ENCODE results near the gene TMEM115. TPM values are rescaled to one million over a fixed set of nuclear protein-coding genes. Genes with fewer than 3 reads are reported as not detected.
A peak's percentile ranks its signal among the peaks of the same experiment; 100 is the strongest.
"Not testable (repeated sequence)": the region's sequence is repeated elsewhere in the genome, so short reads cannot be mapped to it uniquely, and the experiment has no call there.

The TMEM115 gene
- total and polyA plus RNA-seq, 4 donors, result 29.0 to 44.8 (median 35.9) TPM

- peaks cover 0 to 48% (median 8%) of the 10 kb centered on the region in 5 donors for H3K4me1 ChIP-seq (ENCODE audit: control insufficient read depth in 5 of 5, insufficient read depth in 5 of 5, low read length in 5 of 5)
- H3K4me3 ChIP-seq, result no peak overlapping the region
- no peak overlapping the region for H3K9ac ChIP-seq (ENCODE audit: insufficient read depth in 1 of 2, low read length in 2 of 2)
- no peak for DNase-seq
- H3K27ac ChIP-seq (ENCODE audit: low read depth in 1 of 2, low read length in 1 of 2), result peak overlapping the region in 1 of 2 donors; percentile 90
- peak; percentile 50 for ATAC-seq (ENCODE audit: insufficient read depth, low FRiP score)
- WGBS, 2 donors, result 44 to 69% methylated on average over 9 of the region's 9 CpGs
- no peaks in the 10 kb centered on the region for H3K9me3 ChIP-seq (ENCODE audit: control insufficient read depth in 4 of 4, insufficient read depth in 3 of 4, low read length in 3 of 4)
- no peaks in the 10 kb centered on the region for H3K27me3 ChIP-seq (ENCODE audit: control insufficient read depth in 3 of 3, insufficient read depth in 3 of 3, low read length in 2 of 3)
- TF ChIP-seq CTCF (IDR thresholded peaks at IDR 0.05; ENCODE audit: control extremely low read depth, extremely low read depth), result no peak
- peaks cover 0 to 21% (median 16%) of the 10 kb centered on the region in 4 donors for H3K36me3 ChIP-seq (ENCODE audit: control insufficient read depth in 4 of 4, insufficient read depth in 4 of 4, low read length in 4 of 4)
Measured at GRCh38 chr3:50316657-50317242, 42.6 kb downstream of the TMEM115 start.

GRCh38 chr3:50314816-50315215 is 44.5 kb downstream of the TMEM115 start:
- WGBS, 2 donors, result 98% methylated on average over 4 of the region's 4 CpGs

GRCh38 chr3:50314342-50314741 is 45.0 kb downstream of the TMEM115 start:
- H3K27ac ChIP-seq (ENCODE audit: low read depth in 1 of 2, low read length in 1 of 2), result peak overlapping the region in 1 of 2 donors; percentile 79
- peaks cover 0 to 21% (median 16%) of the 10 kb centered on the region in 4 donors for H3K36me3 ChIP-seq (ENCODE audit: control insufficient read depth in 4 of 4, insufficient read depth in 4 of 4, low read length in 4 of 4)
- H3K4me1 ChIP-seq (ENCODE audit: control insufficient read depth in 5 of 5, insufficient read depth in 5 of 5, low read length in 5 of 5), result peaks cover 0 to 35% (median 5%) of the 10 kb centered on the region in 5 donors
- H3K9me3 ChIP-seq (ENCODE audit: control insufficient read depth in 4 of 4, insufficient read depth in 3 of 4, low read length in 3 of 4), result no peaks in the 10 kb centered on the region
- ATAC-seq (ENCODE audit: insufficient read depth, low FRiP score) (no peak), DNase-seq (no peak)
- no peak overlapping the region for H3K9ac ChIP-seq (ENCODE audit: insufficient read depth in 1 of 2, low read length in 2 of 2)
- WGBS, 2 donors, result 48 to 79% methylated on average over 3 of the region's 3 CpGs
- no peak overlapping the region for H3K4me3 ChIP-seq
- no peak for TF ChIP-seq CTCF (IDR thresholded peaks at IDR 0.05; ENCODE audit: control extremely low read depth, extremely low read depth)
- no peaks in the 10 kb centered on the region for H3K27me3 ChIP-seq (ENCODE audit: control insufficient read depth in 3 of 3, insufficient read depth in 3 of 3, low read length in 2 of 3)

More at GRCh38 chr3:50314816-50315215, 44.5 kb downstream of the TMEM115 start:
- H3K36me3 ChIP-seq (ENCODE audit: control insufficient read depth in 4 of 4, insufficient read depth in 4 of 4, low read length in 4 of 4), result peaks cover 0 to 21% (median 16%) of the 10 kb centered on the region in 4 donors
- no peak for TF ChIP-seq CTCF (IDR thresholded peaks at IDR 0.05; ENCODE audit: control extremely low read depth, extremely low read depth)
- H3K27me3 ChIP-seq (ENCODE audit: control insufficient read depth in 3 of 3, insufficient read depth in 3 of 3, low read length in 2 of 3), result no peaks in the 10 kb centered on the region
- peak overlapping the region in 1 of 2 donors; percentile 79 for H3K27ac ChIP-seq (ENCODE audit: low read depth in 1 of 2, low read length in 1 of 2)
- no peaks in the 10 kb centered on the region for H3K9me3 ChIP-seq (ENCODE audit: control insufficient read depth in 4 of 4, insufficient read depth in 3 of 4, low read length in 3 of 4)
- no peak for ATAC-seq (ENCODE audit: insufficient read depth, low FRiP score)
- no peak for DNase-seq
- no peak overlapping the region for H3K4me3 ChIP-seq
- H3K4me1 ChIP-seq (ENCODE audit: control insufficient read depth in 5 of 5, insufficient read depth in 5 of 5, low read length in 5 of 5), result peaks cover 0 to 40% (median 6%) of the 10 kb centered on the region in 5 donors
- no peak overlapping the region for H3K9ac ChIP-seq (ENCODE audit: insufficient read depth in 1 of 2, low read length in 2 of 2)

- H3K27ac ChIP-seq (ENCODE audit: low read depth in 1 of 2, low read length in 1 of 2); H3K9me3 ChIP-seq (ENCODE audit: control insufficient read depth in 4 of 4, insufficient read depth in 3 of 4, low read length in 3 of 4); H3K4me3 ChIP-seq; ATAC-seq (ENCODE audit: insufficient read depth, low FRiP score); H3K27me3 ChIP-seq (ENCODE audit: control insufficient read depth in 3 of 3, insufficient read depth in 3 of 3, low read length in 2 of 3); DNase-seq; H3K9ac ChIP-seq (ENCODE audit: insufficient read depth in 1 of 2, low read length in 2 of 2): not testable (repeated sequence)
- 84 to 95% methylated on average over 4 to 32 of the region's 32 CpGs for WGBS, 2 donors
- Histone ChIP-seq H3K36me3 (ENCODE audit: control insufficient read depth in 4 of 4, insufficient read depth in 4 of 4, low read length in 4 of 4) (peaks cover 0 to 12% (median 4%) of the 10 kb centered on the region in 4 donors), H3K4me1 (ENCODE audit: control insufficient read depth in 5 of 5, insufficient read depth in 5 of 5, low read length in 5 of 5) (peaks cover 0 to 16% (median 0%) of the 10 kb centered on the region in 5 donors)
Measured at GRCh38 chr3:50312041-50312440, 47.3 kb downstream of the TMEM115 start.

Other genes with a start within 250 kb of the TMEM115 start
- 10 to 100 TPM; 27.8 to 54.3 TPM for gene SEMA3F, start 204.2 kb downstream of the TMEM115 start, total RNA-seq
- gene SEMA3F, start 204.2 kb downstream of the TMEM115 start, polyA plus RNA-seq, result 10 to 100 TPM; 41.6 to 53.1 TPM
- gene GNAT1, start 167.9 kb downstream of the TMEM115 start, total RNA-seq, result not detected
- under 1 TPM; 0.05 to 0.16 TPM for gene GNAT1, start 167.9 kb downstream of the TMEM115 start, polyA plus RNA-seq
- 1 to 10 TPM in 1 of 2 donors, under 1 TPM in 1; 0.43 to 4.3 TPM for gene SLC38A3, start 154.2 kb downstream of the TMEM115 start, total RNA-seq
- under 1 TPM; 0.08 to 0.24 TPM for gene SLC38A3, start 154.2 kb downstream of the TMEM115 start, polyA plus RNA-seq
- gene GNAI2, start 123.3 kb downstream of the TMEM115 start, total RNA-seq, result 100 to 1,000 TPM; 224 to 332 TPM
- 100 to 1,000 TPM; 217 to 364 TPM for gene GNAI2, start 123.3 kb downstream of the TMEM115 start, polyA plus RNA-seq
- 10 to 100 TPM; 47.9 to 95.7 TPM for gene SEMA3B, start 90.4 kb downstream of the TMEM115 start, total RNA-seq
- 10 to 100 TPM; 39.6 to 75.6 TPM for gene SEMA3B, start 90.4 kb downstream of the TMEM115 start, polyA plus RNA-seq
- under 1 TPM in 1 of 2 donors, not detected in 1; 0.12 TPM for gene LSMEM2, start 80.4 kb downstream of the TMEM115 start, total RNA-seq
- gene LSMEM2, start 80.4 kb downstream of the TMEM115 start, polyA plus RNA-seq, result under 1 TPM; 0.10 to 0.49 TPM
- 10 to 100 TPM; 14.7 to 98.8 TPM for gene IFRD2, start 67.1 kb downstream of the TMEM115 start, total RNA-seq
- gene IFRD2, start 67.1 kb downstream of the TMEM115 start, polyA plus RNA-seq, result 100 to 1,000 TPM in 1 of 2 donors, 10 to 100 TPM in 1; 91.4 to 107 TPM
- gene HYAL3, start 60.1 kb downstream of the TMEM115 start, total RNA-seq, result 1 to 10 TPM; 1.4 to 4.0 TPM
- 1 to 10 TPM; 2.5 to 4.9 TPM for gene HYAL3, start 60.1 kb downstream of the TMEM115 start, polyA plus RNA-seq
- gene NAA80, start 60.1 kb downstream of the TMEM115 start, total RNA-seq, result 10 to 100 TPM in 1 of 2 donors, 1 to 10 TPM in 1; 4.8 to 16.6 TPM
- gene NAA80, start 60.1 kb downstream of the TMEM115 start, polyA plus RNA-seq, result 10 to 100 TPM in 1 of 2 donors, 1 to 10 TPM in 1; 9.5 to 14.7 TPM
- gene HYAL1, start 55.9 kb downstream of the TMEM115 start, total RNA-seq, result 10 to 100 TPM in 1 of 2 donors, 1 to 10 TPM in 1; 1.6 to 51.2 TPM
- gene HYAL1, start 55.9 kb downstream of the TMEM115 start, polyA plus RNA-seq, result 10 to 100 TPM; 24.6 to 27.8 TPM
- gene HYAL2, start 36.8 kb downstream of the TMEM115 start, total RNA-seq, result 100 to 1,000 TPM in 1 of 2 donors, 10 to 100 TPM in 1; 94.3 to 218 TPM
- 100 to 1,000 TPM; 193 to 208 TPM for gene HYAL2, start 36.8 kb downstream of the TMEM115 start, polyA plus RNA-seq
- 10 to 100 TPM; 11.1 to 33.4 TPM for gene TUSC2, start 31.3 kb downstream of the TMEM115 start, total RNA-seq
- 10 to 100 TPM; 27.6 to 54.5 TPM for gene TUSC2, start 31.3 kb downstream of the TMEM115 start, polyA plus RNA-seq
- 10 to 100 TPM; 36.3 to 46.0 TPM for gene RASSF1, start 18.7 kb downstream of the TMEM115 start, total RNA-seq
- gene RASSF1, start 18.7 kb downstream of the TMEM115 start, polyA plus RNA-seq, result 10 to 100 TPM; 38.0 to 59.0 TPM
- gene ZMYND10, start 13.8 kb downstream of the TMEM115 start, total RNA-seq, result 100 to 1,000 TPM in 1 of 2 donors, 10 to 100 TPM in 1; 70.8 to 117 TPM
- gene ZMYND10, start 13.8 kb downstream of the TMEM115 start, polyA plus RNA-seq, result 10 to 100 TPM; 31.4 to 54.1 TPM
- 10 to 100 TPM; 12.7 to 17.0 TPM for gene NPRL2, start 8.7 kb downstream of the TMEM115 start, total RNA-seq
- 10 to 100 TPM; 17.4 to 21.9 TPM for gene NPRL2, start 8.7 kb downstream of the TMEM115 start, polyA plus RNA-seq
- 10 to 100 TPM; 18.2 to 33.9 TPM for gene CYB561D2, start 8.7 kb downstream of the TMEM115 start, total RNA-seq
- gene CYB561D2, start 8.7 kb downstream of the TMEM115 start, polyA plus RNA-seq, result 10 to 100 TPM; 21.4 to 50.8 TPM
- 100 to 1,000 TPM in 1 of 2 donors, 10 to 100 TPM in 1; 35.8 to 111 TPM for gene CACNA2D2, start 144.1 kb upstream of the TMEM115 start, total RNA-seq
- gene CACNA2D2, start 144.1 kb upstream of the TMEM115 start, polyA plus RNA-seq, result 100 to 1,000 TPM in 1 of 2 donors, 10 to 100 TPM in 1; 28.2 to 102 TPM
- gene C3orf18, start 208.2 kb upstream of the TMEM115 start, total RNA-seq, result 1 to 10 TPM; 5.7 to 7.0 TPM
- 1 to 10 TPM; 2.7 to 3.2 TPM for gene C3orf18, start 208.2 kb upstream of the TMEM115 start, polyA plus RNA-seq
- gene HEMK1, start 210.0 kb upstream of the TMEM115 start, total RNA-seq, result 10 to 100 TPM; 17.3 to 28.0 TPM
- gene HEMK1, start 210.0 kb upstream of the TMEM115 start, polyA plus RNA-seq, result 10 to 100 TPM; 16.0 to 20.1 TPM